Astrocyte of the cerebellum (primary cell): Measurements from ENCODE around the gene CCN2.

Experiments
- DNase-seq: peaks from one replicate; pipeline ENCODE4 v3.0.0-alpha.2; 2011; ENCODE audit warnings: low read depth
- H3K4me3 ChIP-seq: 2 replicates; pipeline ENCODE4 v1.5.1; 2011; ENCODE audit warnings: mild to moderate bottlenecking, low read depth, low read length, moderate library complexity
- in situ Hi-C: cut with HindIII; loops from 2 replicates; pipeline ENCODE4 v1.10.0; 2017; ENCODE audit warnings: low sequenced_read_pairs
- TF ChIP-seq, protein P1 (sequence below): IDR thresholded peaks from 2 replicates; pipeline ENCODE4 v1.5.1; 2012; ENCODE audit warnings: low read length, low read depth, moderate library complexity, mild to moderate bottlenecking; ENCODE audit errors: missing control alignments

The CCN2 gene

DNA sequence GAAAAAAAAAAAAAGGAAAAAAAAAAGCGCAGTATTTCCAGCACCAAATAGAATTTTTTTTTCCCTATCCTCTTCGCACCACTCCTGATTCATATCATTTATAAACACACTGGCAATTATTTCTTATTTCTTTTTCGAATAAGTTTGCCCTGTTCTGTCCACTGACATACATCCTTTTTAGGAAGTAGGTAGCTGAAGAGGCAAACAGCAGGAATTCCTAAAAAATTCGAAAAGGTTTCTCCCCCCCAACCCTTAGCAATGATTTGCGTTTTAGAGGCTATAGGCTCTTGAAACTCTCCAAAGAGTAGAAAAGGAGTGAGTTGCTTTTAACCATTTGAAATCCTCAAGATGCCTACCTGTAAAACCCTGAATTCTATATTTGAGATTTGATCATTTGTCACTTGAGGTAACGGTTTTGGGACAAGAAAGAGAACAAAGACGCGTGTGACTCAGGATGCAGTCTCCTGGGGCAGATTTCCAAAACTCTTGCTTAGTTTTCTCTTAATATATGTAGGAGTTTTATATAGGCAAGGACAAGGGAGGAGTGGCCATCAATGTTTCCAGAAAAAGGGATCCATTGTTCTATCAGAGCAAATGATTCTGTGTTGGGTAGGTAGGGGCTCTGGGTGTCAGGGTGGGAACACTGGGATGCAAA lies 531 bp upstream of the CCN2 start:
- peak overlapping the region; percentile 79 for H3K4me3 ChIP-seq
- in situ Hi-C loops, result no loop called here
- DNase-seq, result no peak

DNA sequence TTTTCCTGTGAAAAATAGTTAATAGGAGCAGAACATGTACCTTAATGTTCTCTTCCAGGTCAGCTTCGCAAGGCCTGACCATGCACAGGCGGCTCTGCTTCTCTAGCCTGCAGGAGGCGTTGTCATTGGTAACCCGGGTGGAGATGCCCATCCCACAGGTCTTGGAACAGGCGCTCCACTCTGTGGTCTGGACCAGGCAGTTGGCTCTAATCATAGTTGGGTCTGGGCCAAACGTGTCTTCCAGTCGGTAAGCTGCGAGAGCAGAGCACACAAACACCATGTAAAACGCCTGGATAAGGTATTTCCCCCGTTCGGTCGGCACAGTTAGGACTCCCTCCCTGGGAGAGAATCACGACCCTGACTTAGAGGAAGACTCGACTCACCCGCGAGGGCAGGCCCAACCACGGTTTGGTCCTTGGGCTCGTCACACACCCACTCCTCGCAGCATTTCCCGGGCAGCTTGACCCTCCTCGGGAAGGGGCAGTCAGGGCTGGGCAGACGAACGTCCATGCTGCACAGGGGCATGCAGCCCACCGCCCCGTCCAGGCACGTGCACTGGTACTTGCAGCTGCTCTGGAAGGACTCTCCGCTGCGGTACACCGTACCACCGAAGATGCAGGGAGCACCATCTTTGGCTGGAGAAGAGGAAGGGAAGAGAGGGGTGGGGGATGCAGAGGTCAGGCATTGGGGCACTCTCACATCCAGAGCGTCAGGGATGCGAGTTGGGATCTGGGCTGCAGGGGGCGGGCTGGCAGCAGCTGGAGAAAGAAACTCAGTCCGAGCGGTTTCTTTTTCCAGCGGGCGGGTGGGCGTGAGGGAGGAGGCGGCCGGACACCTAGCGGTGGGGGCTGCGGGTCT lies 1.0 kb downstream of the CCN2 start:
- in situ Hi-C loops, result no loop called here
- TF ChIP-seq, protein P1, sequence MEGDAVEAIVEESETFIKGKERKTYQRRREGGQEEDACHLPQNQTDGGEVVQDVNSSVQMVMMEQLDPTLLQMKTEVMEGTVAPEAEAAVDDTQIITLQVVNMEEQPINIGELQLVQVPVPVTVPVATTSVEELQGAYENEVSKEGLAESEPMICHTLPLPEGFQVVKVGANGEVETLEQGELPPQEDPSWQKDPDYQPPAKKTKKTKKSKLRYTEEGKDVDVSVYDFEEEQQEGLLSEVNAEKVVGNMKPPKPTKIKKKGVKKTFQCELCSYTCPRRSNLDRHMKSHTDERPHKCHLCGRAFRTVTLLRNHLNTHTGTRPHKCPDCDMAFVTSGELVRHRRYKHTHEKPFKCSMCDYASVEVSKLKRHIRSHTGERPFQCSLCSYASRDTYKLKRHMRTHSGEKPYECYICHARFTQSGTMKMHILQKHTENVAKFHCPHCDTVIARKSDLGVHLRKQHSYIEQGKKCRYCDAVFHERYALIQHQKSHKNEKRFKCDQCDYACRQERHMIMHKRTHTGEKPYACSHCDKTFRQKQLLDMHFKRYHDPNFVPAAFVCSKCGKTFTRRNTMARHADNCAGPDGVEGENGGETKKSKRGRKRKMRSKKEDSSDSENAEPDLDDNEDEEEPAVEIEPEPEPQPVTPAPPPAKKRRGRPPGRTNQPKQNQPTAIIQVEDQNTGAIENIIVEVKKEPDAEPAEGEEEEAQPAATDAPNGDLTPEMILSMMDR, result peak; percentile 47
- DNase-seq, result peak; percentile 87
- peak overlapping the region; percentile 79 for H3K4me3 ChIP-seq

More for the DNA sequence above, 531 bp upstream of the CCN2 start:
- TF ChIP-seq, protein P1, result no peak

DNA sequence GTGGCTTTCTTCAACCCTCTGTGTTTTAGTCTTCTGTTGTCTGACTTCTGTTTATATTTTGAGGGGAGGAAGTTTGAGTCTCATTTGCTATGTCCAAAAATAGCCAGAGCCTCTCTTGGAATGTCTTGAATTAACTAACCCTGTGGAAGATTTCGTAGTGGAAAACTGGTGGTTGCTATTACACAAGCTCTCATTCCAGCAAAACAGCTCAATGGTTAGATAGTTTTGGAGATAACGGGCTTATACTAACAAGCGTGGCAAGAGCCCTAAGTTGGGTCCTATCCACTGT lies 1.6 kb downstream of the CCN2 start:
- DNase-seq, result peak; percentile 72
- in situ Hi-C loops, result no loop called here
- peak overlapping the region; percentile 79 for H3K4me3 ChIP-seq
- TF ChIP-seq, protein P1, result no peak

DNA sequence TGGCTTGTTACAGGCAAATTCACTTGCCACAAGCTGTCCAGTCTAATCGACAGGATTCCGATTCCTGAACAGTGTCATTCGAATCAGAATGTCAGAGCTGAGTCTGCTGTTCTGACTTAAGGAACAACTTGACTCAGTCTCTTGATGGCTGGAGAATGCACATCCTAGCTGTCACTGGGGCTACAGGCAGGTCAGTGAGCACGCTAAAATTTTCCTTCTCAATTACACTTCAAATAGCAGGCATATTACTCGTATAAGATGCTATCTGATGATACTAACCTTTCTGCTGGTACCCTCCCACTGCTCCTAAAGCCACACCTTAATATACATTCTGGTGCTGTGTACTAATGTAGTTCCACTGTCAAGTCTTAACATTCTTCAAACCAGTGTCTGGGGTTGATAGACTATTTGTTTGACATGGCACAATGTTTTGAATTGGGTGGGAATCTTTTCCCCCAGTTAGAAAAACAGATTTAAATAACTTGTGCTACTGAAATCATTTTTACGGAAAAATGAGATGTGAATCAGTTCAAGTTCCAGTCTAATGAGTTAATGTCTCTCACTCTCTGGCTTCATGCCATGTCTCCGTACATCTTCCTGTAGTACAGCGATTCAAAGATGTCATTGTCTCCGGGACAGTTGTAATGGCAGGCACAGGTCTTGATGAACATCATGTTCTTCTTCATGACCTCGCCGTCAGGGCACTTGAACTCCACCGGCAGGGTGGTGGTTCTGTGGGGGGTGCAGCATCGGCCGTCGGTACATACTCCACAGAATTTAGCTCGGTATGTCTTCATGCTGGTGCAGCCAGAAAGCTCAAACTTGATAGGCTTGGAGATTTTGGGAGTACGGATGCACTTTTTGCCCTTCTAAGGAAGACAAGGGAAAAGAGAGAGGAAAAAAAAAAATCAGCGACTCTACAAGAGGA lies 2.2 kb downstream of the CCN2 start:
- peak overlapping the region; percentile 79 for H3K4me3 ChIP-seq
- peak; percentile 84 for DNase-seq
- in situ Hi-C loops, result no loop called here
- TF ChIP-seq, protein P1, result no peak

DNA sequence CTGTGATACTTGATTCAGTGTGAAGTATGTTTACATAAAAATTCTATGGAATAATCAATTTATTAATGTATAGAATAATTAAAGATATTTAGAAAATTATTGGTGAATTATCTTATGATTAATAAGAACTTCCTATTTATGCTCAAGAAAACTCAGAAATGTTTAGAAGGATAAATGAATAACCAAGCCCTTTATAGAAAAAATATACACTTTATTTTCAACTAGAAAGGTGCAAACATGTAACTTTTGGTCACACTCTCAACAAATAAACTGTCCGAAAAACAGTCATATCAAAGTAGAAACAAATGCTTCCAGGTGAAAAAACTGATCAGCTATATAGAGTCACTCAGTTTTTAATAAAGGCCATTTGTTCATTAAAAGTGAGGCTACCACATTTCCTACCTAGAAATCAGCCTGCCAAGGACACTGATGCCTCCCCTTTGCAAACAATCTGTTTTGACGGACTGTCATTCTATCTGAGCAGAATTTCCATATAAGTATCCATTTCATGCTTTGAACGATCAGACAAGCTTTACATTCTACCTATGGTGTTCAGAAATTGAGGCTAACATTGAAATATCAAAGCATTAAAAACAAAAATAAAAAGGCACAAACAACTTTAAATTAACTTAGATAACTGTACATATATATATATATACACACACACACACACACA lies 3.0 kb downstream of the CCN2 start:
- TF ChIP-seq, protein P1, result no peak
- peak; percentile 62 for DNase-seq
- peak overlapping the region; percentile 79 for H3K4me3 ChIP-seq
- in situ Hi-C loops, result no loop called here
